PC-9 (cell line): Measurements from ENCODE around the gene CFAP44. TPM values are rescaled to one million over a fixed set of nuclear protein-coding genes. Genes with fewer than 3 reads are reported as not detected.

Source experiments
- BruUV-seq: library from RNA; stranded (reverse); fragments of 400-500 nt; replicated peaks from 2 replicates; lab custom pipeline; 2021; lab: Mats Ljungman, UMichigan
- CTCF ChIA-PET: fragments of 300-600 bp; sonication (Branson Sonifier 250); formaldehyde crosslinking; loops from one replicate; lab custom pipeline; 2022; ENCODE audit warnings: antibody characterized with exemption; lab: Charles Lee
- POLR2A ChIA-PET: fragments of 300-600 bp; sonication (Branson Sonifier 250); formaldehyde crosslinking; loops from one replicate; lab custom pipeline; 2022; ENCODE audit warnings: antibody characterized with exemption; ENCODE audit not compliant: unreplicated experiment; lab: Charles Lee
- DNase-seq, 2 experiments: peaks; one replicate each; pipeline versions ENCODE4 v3.0.0 to v3.0.0-alpha.2; 2015 to 2022; ENCODE audit warnings: mixed read lengths in 1 of 2
- H2AFZ ChIP-seq: fragments of 200-600 bp; sonication (generic); 2 replicates; pipeline ENCODE4 v1.8.1; 2017; ENCODE audit warnings: antibody characterized with exemption
- H3F3A ChIP-seq: fragments of 200-600 bp; sonication (generic); 2 replicates; pipeline ENCODE4 v1.8.1; 2017; ENCODE audit warnings: antibody characterized with exemption, mild to moderate bottlenecking, low read depth; ENCODE audit not compliant: insufficient read depth
- H3K27ac ChIP-seq: fragments of 200-600 bp; sonication (generic); 2 replicates; pipeline ENCODE4 v1.6.1; 2016; ENCODE audit warnings: mixed run types
- H3K27me3 ChIP-seq: fragments of 200-600 bp; sonication (generic); 2 replicates; pipeline ENCODE4 v1.6.1; 2016; ENCODE audit warnings: low read depth, mixed run types; ENCODE audit not compliant: insufficient read depth
- H3K36me3 ChIP-seq: fragments of 200-600 bp; sonication (generic); 2 replicates; pipeline ENCODE4 v1.6.1; 2016; ENCODE audit warnings: low read depth, mixed run types
- H3K4me1 ChIP-seq: fragments of 200-600 bp; sonication (generic); replicated peaks from 2 replicates; pipeline ENCODE4 v1.6.1; 2016; ENCODE audit warnings: mixed run types; ENCODE audit not compliant: insufficient read depth
- H3K4me2 ChIP-seq: fragments of 200-600 bp; sonication (generic); 2 replicates; pipeline ENCODE4 v1.6.1; 2017; ENCODE audit warnings: mixed run types
- H3K4me3 ChIP-seq: fragments of 200-600 bp; sonication (generic); 2 replicates; pipeline ENCODE4 v1.6.1; 2016; ENCODE audit warnings: mixed run types
- H3K79me2 ChIP-seq: fragments of 200-600 bp; sonication (generic); 2 replicates; pipeline ENCODE4 v1.6.1; 2017; ENCODE audit warnings: low read depth, mixed run types
- H3K9me2 ChIP-seq: fragments of 200-600 bp; sonication (generic); 2 replicates; pipeline ENCODE4 v1.8.1; 2017; ENCODE audit warnings: mild to moderate bottlenecking; ENCODE audit not compliant: insufficient read depth
- H3K9me3 ChIP-seq: fragments of 200-600 bp; sonication (generic); 2 replicates; pipeline ENCODE4 v1.8.1; 2016; ENCODE audit warnings: low read depth; ENCODE audit not compliant: insufficient read depth
- H4K20me1 ChIP-seq: fragments of 200-600 bp; sonication (generic); 2 replicates; pipeline ENCODE4 v1.8.1; 2017; ENCODE audit not compliant: insufficient read depth
- EZH2 ChIP-seq: fragments of 200-600 bp; sonication (generic); IDR thresholded peaks from 2 replicates; pipeline ENCODE4 v1.8.0; 2017; ENCODE audit warnings: antibody characterized with exemption, low read depth
- intact Hi-C: fragments of 100-400 bp; cut with micrococcal nuclease; formaldehyde crosslinking; loops from one replicate; pipeline ENCODE4 v1.10.0; 2022; ENCODE audit not compliant: unreplicated experiment
- microRNA-seq: library from miRNA; unstranded; fragments of <30 nt; microRNA quantifications from one replicate; pipeline ENCODE4 v1.2.0, GENCODE V29; 2021; ENCODE audit warnings: borderline number of aligned reads, borderline replicate concordance
- total RNA-seq: library from RNA; stranded (reverse); gene quantifications from 2 replicates; pipeline ENCODE4 v1.2.3, GENCODE V29; 2021
- TF ChIP-seq, protein P1 (sequence below): fragments of 200-600 bp; sonication (generic); conservative IDR thresholded peaks from 2 replicates; pipeline ENCODE4 v1.6.1; 2017; ENCODE audit warnings: mixed run types, antibody characterized with exemption, mild to moderate bottlenecking, moderate library complexity

CFAP44 gene
- total RNA-seq, 1 experiment from 2014 or later = 9.1 TPM

DNA sequence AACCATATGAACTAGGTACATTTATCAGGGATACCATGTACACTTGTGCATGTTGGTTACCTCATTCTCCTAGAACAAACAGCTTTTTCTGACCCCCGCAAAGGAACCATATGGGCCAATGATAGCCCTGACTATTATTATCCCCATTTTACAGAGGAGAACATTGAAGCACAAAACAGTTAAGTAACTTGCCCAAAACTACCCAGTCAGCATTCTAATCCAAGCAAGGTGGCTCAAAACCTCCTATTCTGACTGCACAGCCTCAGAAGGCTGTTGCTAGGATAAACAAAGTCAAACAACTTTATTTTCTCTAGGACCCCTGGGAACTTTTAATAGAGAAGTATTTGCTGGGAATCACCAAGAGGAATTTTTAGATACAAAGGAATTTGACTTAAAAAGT is 36.7 kb downstream of the CFAP44 start:
- intact Hi-C loops = no loop called here
- H3K27me3 ChIP-seq = no peaks in the 10 kb centered on the region
- TF ChIP-seq, protein P1, sequence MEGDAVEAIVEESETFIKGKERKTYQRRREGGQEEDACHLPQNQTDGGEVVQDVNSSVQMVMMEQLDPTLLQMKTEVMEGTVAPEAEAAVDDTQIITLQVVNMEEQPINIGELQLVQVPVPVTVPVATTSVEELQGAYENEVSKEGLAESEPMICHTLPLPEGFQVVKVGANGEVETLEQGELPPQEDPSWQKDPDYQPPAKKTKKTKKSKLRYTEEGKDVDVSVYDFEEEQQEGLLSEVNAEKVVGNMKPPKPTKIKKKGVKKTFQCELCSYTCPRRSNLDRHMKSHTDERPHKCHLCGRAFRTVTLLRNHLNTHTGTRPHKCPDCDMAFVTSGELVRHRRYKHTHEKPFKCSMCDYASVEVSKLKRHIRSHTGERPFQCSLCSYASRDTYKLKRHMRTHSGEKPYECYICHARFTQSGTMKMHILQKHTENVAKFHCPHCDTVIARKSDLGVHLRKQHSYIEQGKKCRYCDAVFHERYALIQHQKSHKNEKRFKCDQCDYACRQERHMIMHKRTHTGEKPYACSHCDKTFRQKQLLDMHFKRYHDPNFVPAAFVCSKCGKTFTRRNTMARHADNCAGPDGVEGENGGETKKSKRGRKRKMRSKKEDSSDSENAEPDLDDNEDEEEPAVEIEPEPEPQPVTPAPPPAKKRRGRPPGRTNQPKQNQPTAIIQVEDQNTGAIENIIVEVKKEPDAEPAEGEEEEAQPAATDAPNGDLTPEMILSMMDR = no peak
- no peak for TF ChIP-seq EZH2
- peaks cover 1% of the 10 kb centered on the region for H3K9me3 ChIP-seq
- no peaks in the 10 kb centered on the region for H3K4me1 ChIP-seq
- H3K4me2 ChIP-seq = no peak overlapping the region
- ChIA-PET CTCF (no interaction called here), POLR2A (no interaction called here)
- H2AFZ ChIP-seq = no peak overlapping the region
- no TSS peak for BruUV-seq
- no peaks in the 10 kb centered on the region for H3K9me2 ChIP-seq
- DNase-seq = no peak
- no peaks in the 10 kb centered on the region for H4K20me1 ChIP-seq
- no peak overlapping the region for H3K4me3 ChIP-seq
- H3K79me2 ChIP-seq = no peaks in the 10 kb centered on the region
- H3K27ac ChIP-seq = no peak overlapping the region
- H3F3A ChIP-seq = no peaks in the 10 kb centered on the region
- no peaks in the 10 kb centered on the region for H3K36me3 ChIP-seq

Small RNA genes within 50 kb of the gene (microRNA-seq; reads per million reads assigned to microRNA genes)
- gene MIR8076 = not detected

Other genes starting within 250 kb of the CFAP44 start
- 3.0 and 6.2 TPM in 2 replicates for gene BOC, start 229.9 kb downstream of the CFAP44 start, total RNA-seq
- gene SPICE1, start 73.7 kb upstream of the CFAP44 start, total RNA-seq = 34.7 and 35.9 TPM in 2 replicates
- gene SIDT1, start 91.1 kb upstream of the CFAP44 start, total RNA-seq = 1.2 and 3.3 TPM in 2 replicates